Liver (tissue), 9 donors: Measurements from ENCODE around the gene ADCK1. TPM values are rescaled to one million over a fixed set of nuclear protein-coding genes. Genes with fewer than 3 reads are reported as not detected.
A peak's percentile ranks its signal among the peaks of the same experiment; 100 is the strongest.

ENCODE experiments used
- DNase-seq: peaks from one replicate; pipeline ENCODE4 v3.0.0-alpha.2; 2017; ENCODE audit warnings: low spot score
- H3K27ac ChIP-seq, 2 donors: one replicate each; pipeline ENCODE4 v1.7.0; 2013; ENCODE audit warnings: inconsistent platforms in 2 of 2, low read length in 2 of 2, control low read depth in 1 of 2, low read depth in 1 of 2, mild to moderate bottlenecking in 1 of 2
- H3K27me3 ChIP-seq, 4 donors: one replicate each; pipeline versions ENCODE4 v1.6.1 to v1.7.0; 2013; ENCODE audit warnings: low read length in 3 of 4, inconsistent platforms in 1 of 4, mild to moderate bottlenecking in 1 of 4, moderate library complexity in 1 of 4; ENCODE audit not compliant: control insufficient read depth in 4 of 4, insufficient read depth in 4 of 4
- H3K36me3 ChIP-seq, 4 donors: one replicate each; pipeline versions ENCODE4 v1.6.1 to v1.7.0; 2013; ENCODE audit warnings: low read length in 3 of 4, mild to moderate bottlenecking in 3 of 4, low read depth in 1 of 4, moderate library complexity in 1 of 4; ENCODE audit not compliant: control insufficient read depth in 4 of 4, insufficient read depth in 3 of 4
- H3K4me1 ChIP-seq, 4 donors: one replicate each; pipeline versions ENCODE4 v1.6.1 to v1.7.0; 2013; ENCODE audit warnings: low read length in 3 of 4, mild to moderate bottlenecking in 3 of 4, moderate library complexity in 1 of 4; ENCODE audit not compliant: control insufficient read depth in 4 of 4, insufficient read depth in 4 of 4
- H3K4me3 ChIP-seq, 3 donors: one replicate each; pipeline versions ENCODE4 v1.6.1 to v1.7.0; 2013; ENCODE audit warnings: low read length in 3 of 3, control low read depth in 1 of 3, low read depth in 1 of 3, mild to moderate bottlenecking in 1 of 3
- H3K9ac ChIP-seq, 2 donors: one replicate each; pipeline ENCODE4 v1.7.0; 2013; ENCODE audit warnings: low read length in 2 of 2, mild to moderate bottlenecking in 2 of 2, moderate library complexity in 2 of 2, control low read depth in 1 of 2, low read depth in 1 of 2
- H3K9me3 ChIP-seq, 4 donors: one replicate each; pipeline versions ENCODE4 v1.6.1 to v1.7.0; 2013; ENCODE audit warnings: low read length in 3 of 4; ENCODE audit not compliant: control insufficient read depth in 4 of 4
- ATF3 ChIP-seq: IDR thresholded peaks from 2 replicates; pipeline ENCODE4 v1.6.1; 2016; ENCODE audit warnings: antibody characterized with exemption
- CTCF ChIP-seq: fragments of 150-350 bp; IDR thresholded peaks from 2 replicates; pipeline ENCODE4 v1.5.1; 2017; ENCODE audit warnings: improper control_type of control experiment, low read depth, low read length; ENCODE audit not compliant: missing input control
- EGR1 ChIP-seq, 2 donors: IDR thresholded peaks; 2 replicates each; pipeline ENCODE4 v1.6.1; 2016 to 2018; ENCODE audit warnings: antibody characterized with exemption in 2 of 2, low read depth in 2 of 2
- FOXA2 ChIP-seq: IDR thresholded peaks from 2 replicates; pipeline ENCODE4 v1.6.1; 2016; ENCODE audit warnings: antibody characterized with exemption
- GABPA ChIP-seq, 2 donors: IDR thresholded peaks in 1 of 2; conservative IDR thresholded peaks in 1 of 2; 2 replicates each; pipeline ENCODE4 v1.6.1; 2016; ENCODE audit warnings: antibody characterized with exemption in 2 of 2, mild to moderate bottlenecking in 1 of 2, moderate library complexity in 1 of 2
- HNF4A ChIP-seq, 2 donors: conservative IDR thresholded peaks; 2 replicates each; pipeline ENCODE4 v1.6.1; 2016; ENCODE audit warnings: antibody characterized with exemption in 2 of 2, mild to moderate bottlenecking in 2 of 2
- HNF4G ChIP-seq: IDR thresholded peaks from 2 replicates; pipeline ENCODE4 v1.6.1; 2016; ENCODE audit warnings: antibody characterized with exemption
- JUND ChIP-seq, 2 donors: IDR thresholded peaks; 2 replicates each; pipeline ENCODE4 v1.6.1; 2016; ENCODE audit warnings: antibody characterized with exemption in 2 of 2
- RAD21 ChIP-seq, 2 donors: IDR thresholded peaks; 2 replicates each; pipeline ENCODE4 v1.6.1; 2016; ENCODE audit warnings: antibody characterized with exemption in 2 of 2, mild to moderate bottlenecking in 2 of 2
- REST ChIP-seq: IDR thresholded peaks from 2 replicates; pipeline ENCODE4 v1.6.1; 2016; ENCODE audit warnings: antibody characterized with exemption, mild to moderate bottlenecking
- RXRA ChIP-seq, 2 donors: IDR thresholded peaks; 2 replicates each; pipeline ENCODE4 v1.6.1; 2017 to 2018; ENCODE audit warnings: antibody characterized with exemption in 2 of 2, mild to moderate bottlenecking in 1 of 2
- SP1 ChIP-seq: IDR thresholded peaks from 2 replicates; pipeline ENCODE4 v1.6.1; 2018; ENCODE audit warnings: antibody characterized with exemption, mild to moderate bottlenecking
- TAF1 ChIP-seq: conservative IDR thresholded peaks from 2 replicates; pipeline ENCODE4 v1.6.1; 2016; ENCODE audit warnings: antibody characterized with exemption, mild to moderate bottlenecking
- YY1 ChIP-seq: IDR thresholded peaks from 2 replicates; pipeline ENCODE4 v1.6.1; 2016; ENCODE audit warnings: antibody characterized with exemption, mild to moderate bottlenecking
- ZBTB33 ChIP-seq: IDR thresholded peaks from 2 replicates; pipeline ENCODE4 v1.6.1; 2016; ENCODE audit warnings: antibody characterized with exemption
- WGBS: extraction: QIAGEN DNeasy Blood & Tissue Kit; methylation state at CpG from one replicate; pipeline ENCODE4 v1.1.7; 2013; 5-methylcytosine and 5-hydroxymethylcytosine counted together
- polyA plus RNA-seq, 2 donors: library from polyadenylated mRNA; stranded (reverse) in 1 of 2; unstranded in 1 of 2; fragments of 200-250 nt in 1 of 2; fragments of >200 nt in 1 of 2; fragmentation: Nextera tagmentation in 1 of 2; extraction: Ambion mirVana in 1 of 2; gene quantifications; one replicate each; pipeline versions ENCODE4 v1.2.1 to v1.2.3, GENCODE V29; 2013 to 2015
- total RNA-seq, 2 donors: library from RNA; depleted of rRNA; stranded (reverse); fragments of >200 nt; gene quantifications; one replicate each; pipeline ENCODE4 v1.2.3, GENCODE V29; 2014
- donor health status: healthy.
- donor health status: healthy.
- donor health status: healthy.
- donor health status: healthy.
- donor health status: healthy.

The ADCK1 gene
- total and polyA plus RNA-seq, 4 donors = 4.0 to 4.9 (median 4.4) TPM

- WGBS = 58% methylated on average over 11 of the region's 11 CpGs
- Histone ChIP-seq H3K27ac (no peak overlapping the region), H3K9ac (no peak overlapping the region), H3K36me3 (peaks cover 0 to 3% (median under 1%) of the 10 kb centered on the region in 4 donors), H3K4me1 (no peaks in the 10 kb centered on the region), H3K27me3 (no peaks in the 10 kb centered on the region), H3K9me3 (no peaks in the 10 kb centered on the region), H3K4me3 (no peak overlapping the region)
- no peak for TF ChIP-seq FOXA2
- peak; percentile 85 for TF ChIP-seq CTCF
- TF ChIP-seq ZBTB33 = no peak
- peak; percentile 77 to 82 for TF ChIP-seq RAD21 (IDR thresholded peaks at IDR 0.05)
- no peak for TF ChIP-seq REST
- TF ChIP-seq SP1 = no peak
- TF ChIP-seq HNF4A (conservative IDR thresholded peaks at IDR 0.05) = no peak
- no peak for TF ChIP-seq TAF1
- no peak for TF ChIP-seq ATF3
- no peak for TF ChIP-seq EGR1 (IDR thresholded peaks at IDR 0.05; ENCODE audit: low read depth in 2 of 2)
- peak; percentile 91 for DNase-seq
Observed at GRCh38 chr14:77862154-77862786, 62.4 kb downstream of the ADCK1 start.

- TF ChIP-seq HNF4G (no peak), JUND (IDR thresholded peaks at IDR 0.05) (no peak), RXRA (IDR thresholded peaks at IDR 0.05) (no peak), ZBTB33 (no peak), GABPA (IDR thresholded peaks at IDR 0.05 in 1 of 2, conservative IDR thresholded peaks at IDR 0.05 in 1 of 2) (no peak), YY1 (no peak)
- Histone ChIP-seq H3K27me3 (no peaks in the 10 kb centered on the region), H3K4me1 (no peaks in the 10 kb centered on the region), H3K27ac (no peak overlapping the region), H3K36me3 (peaks cover 0 to 3% (median under 1%) of the 10 kb centered on the region in 4 donors), H3K9me3 (no peaks in the 10 kb centered on the region), H3K4me3 (no peak overlapping the region), H3K9ac (no peak overlapping the region)
- WGBS = 85% methylated on average over 6 of the region's 6 CpGs
- DNase-seq = no peak
Observed at GRCh38 chr14:77864085-77864484, 64.2 kb downstream of the ADCK1 start.
